GM12878 (cell line): ENCODE results near the gene AEBP1. TPM values are rescaled to one million over a fixed set of nuclear protein-coding genes. Genes with fewer than 3 reads are reported as not detected.

Source experiments
- ATAC-seq: fragments of 200-7000 bp; cut with Tn5 transposase; 3 replicates; pipeline ENCODE4 v1.9.1; 2020; ENCODE audit warnings: mild to moderate bottlenecking, moderate library complexity
- BruUV-seq: library from RNA; stranded (reverse); fragments of 400-500 nt; replicated peaks from 2 replicates; lab custom pipeline; 2021; lab: Mats Ljungman, UMichigan
- CTCF ChIA-PET: fragments of 300-600 bp; sonication (Branson Sonifier 250); formaldehyde crosslinking; extraction: SDS; loops from one replicate; lab custom pipeline; 2021; ENCODE audit warnings: inconsistent platforms; lab: Yijun Ruan, JAX
- POLR2A ChIA-PET: fragments of 350-600 bp; formaldehyde crosslinking; extraction: SDS; loops from one replicate; lab custom pipeline; 2021; ENCODE audit warnings: inconsistent platforms; lab: Charles Lee
- RAD21 ChIA-PET: fragments of 300-600 bp; sonication (Branson Sonifier 250); formaldehyde crosslinking; loops from one replicate; lab custom pipeline; 2023; ENCODE audit warnings: antibody characterized with exemption; ENCODE audit not compliant: unreplicated experiment; lab: Charles Lee
- SMC1A ChIA-PET: fragments of 300-600 bp; sonication (Branson Sonifier 250); formaldehyde crosslinking; loops from one replicate; lab custom pipeline; 2023; ENCODE audit not compliant: unreplicated experiment, uncharacterized antibody; lab: Charles Lee
- DNase-seq: peaks from one replicate; pipeline ENCODE4 v3.0.0-alpha.2; 2011; ENCODE audit warnings: low read depth, low spot score
- FAIRE-seq: peaks from 3 replicates; lab custom pipeline; 2011; peaks lifted over from hg19 to GRCh38; lab: Jason Lieb, UNC
- H2AFZ ChIP-seq: 2 replicates; pipeline ENCODE4 v1.6.0; 2011; ENCODE audit warnings: low read depth, low read length, control low read depth; ENCODE audit not compliant: control insufficient read depth
- H3K27ac ChIP-seq: 2 replicates; pipeline ENCODE4 v1.5.1; 2011; ENCODE audit warnings: control low read depth; ENCODE audit not compliant: control insufficient read depth, insufficient read depth
- H3K27me3 ChIP-seq, 2 experiments: replicated peaks in 1 of 2; 2 replicates each; pipeline versions ENCODE4 v1.6.0 to v1.6.1; 2011; ENCODE audit warnings: low read length in 1 of 2; ENCODE audit not compliant: control insufficient read depth in 2 of 2, insufficient read depth in 2 of 2
- H3K36me3 ChIP-seq, 2 experiments: 2 replicates each; pipeline ENCODE4 v1.5.1; 2011; ENCODE audit warnings: low read length in 1 of 2; ENCODE audit not compliant: control insufficient read depth in 2 of 2, insufficient read depth in 2 of 2
- H3K4me1 ChIP-seq: 2 replicates; pipeline ENCODE4 v1.6.1; 2011; ENCODE audit warnings: mild to moderate bottlenecking, low read length, moderate library complexity, mixed read lengths; ENCODE audit not compliant: control insufficient read depth, insufficient read depth
- H3K4me2 ChIP-seq: 2 replicates; pipeline ENCODE4 v1.6.0; 2011; ENCODE audit warnings: control low read depth; ENCODE audit not compliant: control insufficient read depth, insufficient read depth
- H3K4me3 ChIP-seq: fragments of 200-600 bp; sonication (generic); 2 replicates; pipeline ENCODE4 v1.5.1; 2016
- H3K79me2 ChIP-seq: 2 replicates; pipeline ENCODE4 v1.6.0; 2011; ENCODE audit warnings: low read length; ENCODE audit not compliant: control insufficient read depth, insufficient read depth
- H3K9ac ChIP-seq: 2 replicates; pipeline ENCODE4 v1.8.0; 2011; ENCODE audit warnings: low read length, control low read depth, mixed read lengths; ENCODE audit not compliant: control insufficient read depth, insufficient read depth
- H3K9me3 ChIP-seq: replicated peaks from 3 replicates; pipeline ENCODE4 v1.5.1; 2011; ENCODE audit warnings: mild to moderate bottlenecking, low read length; ENCODE audit not compliant: control insufficient read depth, insufficient read depth
- H4K20me1 ChIP-seq: 2 replicates; pipeline ENCODE4 v1.6.0; 2011; ENCODE audit not compliant: control insufficient read depth, insufficient read depth
- CTCF ChIP-seq, 3 experiments: IDR thresholded peaks in 2 of 3; conservative IDR thresholded peaks in 1 of 3; 2 replicates each; pipeline ENCODE4 v1.5.1; 2011; ENCODE audit warnings: low read depth in 3 of 3, low read length in 3 of 3, mild to moderate bottlenecking in 3 of 3, control low read depth in 2 of 3, moderate library complexity in 2 of 3, inconsistent platforms in 1 of 3, mixed read lengths in 1 of 3; ENCODE audit not compliant: control insufficient read depth in 2 of 3, insufficient read depth in 1 of 3; ENCODE audit errors: extremely low read depth in 1 of 3
- EP300 ChIP-seq, 2 experiments: fragments of 150-350 bp in 1 of 2; IDR thresholded peaks; 2 replicates each; pipeline ENCODE4 v1.6.1; 2011 to 2012; ENCODE audit warnings: low read depth in 2 of 2, low read length in 2 of 2, borderline replicate concordance in 1 of 2, improper control_type of control experiment in 1 of 2, inconsistent platforms in 1 of 2; ENCODE audit not compliant: control insufficient read depth in 1 of 2
- HDAC2 ChIP-seq: fragments of 200-600 bp; sonication (generic); IDR thresholded peaks from 2 replicates; pipeline ENCODE4 v1.6.1; 2017
- RAD21 ChIP-seq: IDR thresholded peaks from 2 replicates; pipeline ENCODE4 v1.6.1; 2011; ENCODE audit warnings: mild to moderate bottlenecking, low read depth, low read length, moderate library complexity; ENCODE audit not compliant: insufficient read depth
- RELB ChIP-seq: fragments of 450-650 bp; IDR thresholded peaks from 2 replicates; pipeline ENCODE4 v1.6.1; 2017; ENCODE audit warnings: low read depth, mild to moderate bottlenecking, moderate library complexity
- RFX5 ChIP-seq: IDR thresholded peaks from 2 replicates; pipeline ENCODE4 v1.6.1; 2011; ENCODE audit warnings: low read depth, low read length, improper control_type of control experiment
- WGBS: methylation state at CpG from one replicate; pipeline ENCODE4 v1.1.6; 2016; ENCODE audit warnings: low lambda C conversion rate; ENCODE audit not compliant: insufficient replicate concordance, insufficient coverage; ENCODE audit errors: missing lambda C conversion rate; 5-methylcytosine and 5-hydroxymethylcytosine counted together
- in situ Hi-C: fragments of 300-500 bp; cut with MboI; formaldehyde crosslinking; loops from 9 replicates; pipeline ENCODE4 v1.14.3; 2018; ENCODE audit warnings: mixed read lengths
- intact Hi-C: fragments of 100-400 bp; cut with micrococcal nuclease; formaldehyde crosslinking; loops from one replicate; pipeline ENCODE4 v1.14.2; 2022; ENCODE audit not compliant: unreplicated experiment
- polyA plus RNA-seq, 11 experiments: library from polyadenylated mRNA; depleted of rRNA in 4 of 11; unstranded in 6 of 11; stranded (reverse) in 5 of 11; fragments of >200 nt; fragmentation: Nextera tagmentation in 4 of 11; fragmentation: Illumina TruSeq in 1 of 11; extraction: Ambion mirVana in 4 of 11; extraction: Trizol in 1 of 11; gene quantifications; 1 replicate in 1 of 11; 2 replicates in 10 of 11; pipeline versions ENCODE4 v1.2.1 to v1.2.3, GENCODE V29; 2011 to 2016; ENCODE audit warnings: inconsistent platforms in 2 of 11, missing spikeins in 2 of 11, low read depth in 1 of 11
- total RNA-seq, 4 experiments: library from RNA; depleted of rRNA in 3 of 4; stranded (reverse); fragments of >200 nt in 3 of 4; fragmentation: Illumina TruSeq in 1 of 4; extraction: Trizol in 1 of 4; gene quantifications; 2 replicates each; pipeline versions ENCODE4 v1.2.1 to v1.2.3, GENCODE V29; 2013 to 2021
- TF ChIP-seq, protein P1 (sequence below): fragments of 450-650 bp; formaldehyde crosslinking; IDR thresholded peaks from 2 replicates; pipeline ENCODE4 v1.4.0; 2020; ENCODE audit warnings: mild to moderate bottlenecking, moderate library complexity
- TF ChIP-seq, protein P2 (sequence below): IDR thresholded peaks from 2 replicates; pipeline ENCODE4 v1.6.1; 2012; ENCODE audit warnings: low read depth, low read length, improper control_type of control experiment

AEBP1 gene
- total and polyA plus RNA-seq, 10 of the 15 experiments (the other 5 are each of a cell fraction or from before 2014, with no cell fraction given) = 0.06 to 0.23 (median 0.11) TPM; not detected in 5

DNA sequence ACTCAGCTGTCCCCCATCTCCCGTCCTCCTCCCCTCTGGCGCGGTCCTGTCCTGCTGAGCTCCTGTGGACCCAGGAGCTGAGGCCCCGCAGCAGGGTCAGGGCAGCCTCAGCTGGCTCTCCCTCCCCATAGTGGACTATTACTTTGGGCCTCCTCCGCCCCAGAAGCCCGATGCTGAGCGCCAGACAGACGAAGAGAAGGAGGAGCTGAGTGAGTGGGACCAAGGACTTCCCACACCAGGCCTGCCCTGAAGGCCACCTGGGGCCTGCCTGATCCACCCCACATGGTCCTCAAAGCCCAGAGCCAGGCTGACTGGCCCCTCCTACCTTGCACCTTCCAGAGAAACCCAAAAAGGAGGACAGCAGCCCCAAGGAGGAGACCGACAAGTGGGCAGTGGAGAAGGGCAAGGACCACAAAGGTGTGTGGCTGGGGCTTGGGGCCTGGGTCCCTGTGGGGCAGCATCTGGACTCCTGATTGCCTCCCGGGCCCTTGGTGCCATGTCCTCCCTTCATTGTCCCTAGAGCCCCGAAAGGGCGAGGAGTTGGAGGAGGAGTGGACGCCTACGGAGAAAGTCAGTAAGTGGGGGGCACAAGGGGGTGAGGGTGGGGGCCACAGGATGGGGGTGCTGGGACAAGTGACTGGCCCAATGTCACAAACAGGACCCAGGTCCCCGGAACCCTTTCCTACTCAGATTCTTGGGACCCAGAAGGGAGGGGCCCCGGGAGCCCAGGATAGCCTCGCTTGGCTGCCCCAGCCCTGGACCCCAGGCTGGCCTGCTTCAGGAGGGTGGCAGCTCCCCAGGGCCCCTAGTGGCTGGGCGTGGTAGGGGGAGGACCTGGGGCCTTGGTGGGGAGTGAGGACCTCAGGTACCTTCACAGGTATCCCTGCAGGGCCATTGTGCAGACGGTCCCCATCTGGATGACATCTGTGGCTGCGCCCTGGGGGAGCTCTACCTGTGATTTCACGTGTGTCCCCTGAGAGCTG is 4.9 kb downstream of the AEBP1 start:
- Histone ChIP-seq H3K27ac (no peak overlapping the region), H3K36me3 (no peaks in the 10 kb centered on the region), H3K9me3 (no peaks in the 10 kb centered on the region), H3K4me1 (no peaks in the 10 kb centered on the region), H3K79me2 (no peaks in the 10 kb centered on the region), H2AFZ (no peak overlapping the region), H4K20me1 (no peaks in the 10 kb centered on the region), H3K4me3 (no peak overlapping the region), H3K4me2 (no peak overlapping the region), H3K9ac (no peak overlapping the region), H3K27me3 (peaks cover 11 to 15% of the 10 kb centered on the region in 2 experiments)
- BruUV-seq = no TSS peak
- in situ Hi-C loops = no loop called here
- POLR2A ChIA-PET = no interaction called here
- CTCF ChIA-PET = no interaction called here
- WGBS = 41% methylated on average over 20 of the region's 21 CpGs
- RAD21 ChIA-PET = no interaction called here
- no peak for FAIRE-seq
- no peak for DNase-seq
- intact Hi-C loops = no loop called here
- ATAC-seq = peak; percentile 53
- SMC1A ChIA-PET = no interaction called here
- TF ChIP-seq RFX5 (no peak), CTCF (IDR thresholded peaks at IDR 0.05 in 2 of 3, conservative IDR thresholded peaks at IDR 0.05 in 1 of 3; ENCODE audit: control insufficient read depth in 2 of 3, extremely low read depth in 1 of 3, insufficient read depth in 1 of 3, low read depth in 3 of 3, low read length in 3 of 3) (peak in 1 of 3 experiments; percentile 27; a peak in 1 of 6 replicates), RAD21 (0 out of 2 replicates have a peak, but pooled peaks have one; percentile 9), EP300 (IDR thresholded peaks at IDR 0.05; ENCODE audit: borderline replicate concordance in 1 of 2, control insufficient read depth in 1 of 2, low read depth in 2 of 2, low read length in 2 of 2) (no peak), RELB (no peak), HDAC2 (no peak)
- TF ChIP-seq, protein P1, sequence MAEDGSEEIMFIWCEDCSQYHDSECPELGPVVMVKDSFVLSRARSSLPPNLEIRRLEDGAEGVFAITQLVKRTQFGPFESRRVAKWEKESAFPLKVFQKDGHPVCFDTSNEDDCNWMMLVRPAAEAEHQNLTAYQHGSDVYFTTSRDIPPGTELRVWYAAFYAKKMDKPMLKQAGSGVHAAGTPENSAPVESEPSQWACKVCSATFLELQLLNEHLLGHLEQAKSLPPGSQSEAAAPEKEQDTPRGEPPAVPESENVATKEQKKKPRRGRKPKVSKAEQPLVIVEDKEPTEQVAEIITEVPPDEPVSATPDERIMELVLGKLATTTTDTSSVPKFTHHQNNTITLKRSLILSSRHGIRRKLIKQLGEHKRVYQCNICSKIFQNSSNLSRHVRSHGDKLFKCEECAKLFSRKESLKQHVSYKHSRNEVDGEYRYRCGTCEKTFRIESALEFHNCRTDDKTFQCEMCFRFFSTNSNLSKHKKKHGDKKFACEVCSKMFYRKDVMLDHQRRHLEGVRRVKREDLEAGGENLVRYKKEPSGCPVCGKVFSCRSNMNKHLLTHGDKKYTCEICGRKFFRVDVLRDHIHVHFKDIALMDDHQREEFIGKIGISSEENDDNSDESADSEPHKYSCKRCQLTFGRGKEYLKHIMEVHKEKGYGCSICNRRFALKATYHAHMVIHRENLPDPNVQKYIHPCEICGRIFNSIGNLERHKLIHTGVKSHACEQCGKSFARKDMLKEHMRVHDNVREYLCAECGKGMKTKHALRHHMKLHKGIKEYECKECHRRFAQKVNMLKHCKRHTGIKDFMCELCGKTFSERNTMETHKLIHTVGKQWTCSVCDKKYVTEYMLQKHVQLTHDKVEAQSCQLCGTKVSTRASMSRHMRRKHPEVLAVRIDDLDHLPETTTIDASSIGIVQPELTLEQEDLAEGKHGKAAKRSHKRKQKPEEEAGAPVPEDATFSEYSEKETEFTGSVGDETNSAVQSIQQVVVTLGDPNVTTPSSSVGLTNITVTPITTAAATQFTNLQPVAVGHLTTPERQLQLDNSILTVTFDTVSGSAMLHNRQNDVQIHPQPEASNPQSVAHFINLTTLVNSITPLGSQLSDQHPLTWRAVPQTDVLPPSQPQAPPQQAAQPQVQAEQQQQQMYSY = no peak
- TF ChIP-seq, protein P2, sequence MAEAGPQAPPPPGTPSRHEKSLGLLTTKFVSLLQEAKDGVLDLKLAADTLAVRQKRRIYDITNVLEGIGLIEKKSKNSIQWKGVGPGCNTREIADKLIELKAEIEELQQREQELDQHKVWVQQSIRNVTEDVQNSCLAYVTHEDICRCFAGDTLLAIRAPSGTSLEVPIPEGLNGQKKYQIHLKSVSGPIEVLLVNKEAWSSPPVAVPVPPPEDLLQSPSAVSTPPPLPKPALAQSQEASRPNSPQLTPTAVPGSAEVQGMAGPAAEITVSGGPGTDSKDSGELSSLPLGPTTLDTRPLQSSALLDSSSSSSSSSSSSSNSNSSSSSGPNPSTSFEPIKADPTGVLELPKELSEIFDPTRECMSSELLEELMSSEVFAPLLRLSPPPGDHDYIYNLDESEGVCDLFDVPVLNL = no peak
